Stomach (tissue), 4 donors: ENCODE results near the gene MINDY3.

Experiments used
- POLR2AphosphoS5 ChIP-seq, 3 donors: sonication (generic); formaldehyde crosslinking; IDR thresholded peaks; one replicate each; pipeline ENCODE4 v1.6.1; 2016; ENCODE audit warnings: antibody characterized with exemption in 3 of 3
- TF ChIP-seq, protein P1 (sequence below), 7 experiments: fragments of 450-650 bp in 4 of 7; fragments of 200-600 bp in 3 of 7; sonication (generic) in 3 of 7; IDR thresholded peaks; one replicate each; pipeline ENCODE4 v1.5.1; 2016 to 2019; ENCODE audit warnings: antibody characterized with exemption in 7 of 7, control low read depth in 2 of 7, mild to moderate bottlenecking in 1 of 7

DNA sequence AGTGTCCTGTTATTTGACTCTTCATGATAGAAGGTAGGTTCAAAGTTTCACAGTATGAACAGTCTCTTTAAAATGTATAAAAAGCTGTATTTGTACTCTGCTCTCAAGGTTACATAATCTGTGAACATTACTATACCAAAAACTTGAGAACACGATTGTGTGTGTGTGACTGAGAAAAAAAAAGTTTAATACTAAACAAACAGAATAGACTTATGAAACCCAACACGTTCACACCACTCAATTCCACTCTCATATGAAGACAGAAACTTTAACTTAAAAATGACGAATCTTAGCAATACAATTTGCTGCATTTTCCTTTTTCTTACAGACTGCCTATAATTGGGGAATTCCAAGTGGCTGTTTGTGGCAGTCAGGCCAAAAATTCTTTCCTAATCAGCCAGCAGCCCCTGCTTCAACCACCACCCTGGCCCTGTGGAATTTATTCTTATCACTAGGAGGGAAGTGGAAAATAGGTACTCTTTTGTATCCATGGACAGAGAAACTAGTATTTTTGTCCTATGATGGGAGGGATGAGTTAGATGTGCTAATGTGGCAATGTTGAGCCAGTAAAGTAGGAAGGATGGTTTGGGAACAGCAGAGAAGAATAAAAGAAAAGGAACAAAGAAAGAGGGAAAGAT lies 42.8 kb downstream of the MINDY3 start:
- TF ChIP-seq, protein P1, sequence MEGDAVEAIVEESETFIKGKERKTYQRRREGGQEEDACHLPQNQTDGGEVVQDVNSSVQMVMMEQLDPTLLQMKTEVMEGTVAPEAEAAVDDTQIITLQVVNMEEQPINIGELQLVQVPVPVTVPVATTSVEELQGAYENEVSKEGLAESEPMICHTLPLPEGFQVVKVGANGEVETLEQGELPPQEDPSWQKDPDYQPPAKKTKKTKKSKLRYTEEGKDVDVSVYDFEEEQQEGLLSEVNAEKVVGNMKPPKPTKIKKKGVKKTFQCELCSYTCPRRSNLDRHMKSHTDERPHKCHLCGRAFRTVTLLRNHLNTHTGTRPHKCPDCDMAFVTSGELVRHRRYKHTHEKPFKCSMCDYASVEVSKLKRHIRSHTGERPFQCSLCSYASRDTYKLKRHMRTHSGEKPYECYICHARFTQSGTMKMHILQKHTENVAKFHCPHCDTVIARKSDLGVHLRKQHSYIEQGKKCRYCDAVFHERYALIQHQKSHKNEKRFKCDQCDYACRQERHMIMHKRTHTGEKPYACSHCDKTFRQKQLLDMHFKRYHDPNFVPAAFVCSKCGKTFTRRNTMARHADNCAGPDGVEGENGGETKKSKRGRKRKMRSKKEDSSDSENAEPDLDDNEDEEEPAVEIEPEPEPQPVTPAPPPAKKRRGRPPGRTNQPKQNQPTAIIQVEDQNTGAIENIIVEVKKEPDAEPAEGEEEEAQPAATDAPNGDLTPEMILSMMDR (IDR thresholded peaks at IDR 0.05) = no peak
- TF ChIP-seq POLR2AphosphoS5 (IDR thresholded peaks at IDR 0.05) = no peak
